Naive thymus-derived CD4-positive, alpha-beta T cell (primary cell): ENCODE measurements around the gene EIF4H. TPM values are rescaled to one million over a fixed set of nuclear protein-coding genes. Genes with fewer than 3 reads are reported as not detected.

ENCODE experiments used
- ATAC-seq: fragments of 150-1000 bp; cut with Tn5 transposase; 2 replicates; pipeline ENCODE4 v1.10.0; 2021; ENCODE audit warnings: mild to moderate bottlenecking, moderate library complexity
- CTCF ChIA-PET: fragments of 350-600 bp; sonication (Branson Sonifier 250); formaldehyde crosslinking; loops from one replicate; lab custom pipeline; 2021; ENCODE audit warnings: antibody characterized with exemption; lab: Charles Lee
- POLR2A ChIA-PET: fragments of 350-600 bp; sonication (Branson Sonifier 250); formaldehyde crosslinking; loops from one replicate; lab custom pipeline; 2021; ENCODE audit warnings: antibody characterized with exemption, inconsistent platforms; lab: Charles Lee
- DNase-seq, 9 donors: peaks; one replicate each; pipeline versions ENCODE4 v3.0.0 to v3.0.0-alpha.2; 2020 to 2022; ENCODE audit warnings: mixed read lengths in 1 of 9
- H3K27ac ChIP-seq: one replicate; pipeline ENCODE4 v1.7.0; 2013; ENCODE audit warnings: mild to moderate bottlenecking, low read depth, low read length, moderate library complexity
- H3K27me3 ChIP-seq, 2 donors: one replicate each; pipeline ENCODE4 v1.7.0; 2013; ENCODE audit warnings: low read length in 2 of 2, mild to moderate bottlenecking in 2 of 2, moderate library complexity in 2 of 2; ENCODE audit not compliant: control insufficient read depth in 2 of 2, insufficient read depth in 2 of 2
- H3K36me3 ChIP-seq, 3 experiments: 1 replicate in 2 of 3; 2 replicates in 1 of 3; pipeline ENCODE4 v1.7.0; 2013; ENCODE audit warnings: low read length in 3 of 3, mild to moderate bottlenecking in 3 of 3, moderate library complexity in 1 of 3; ENCODE audit not compliant: insufficient read depth in 3 of 3, control insufficient read depth in 2 of 3
- H3K4me1 ChIP-seq, 2 donors: one replicate each; pipeline ENCODE4 v1.7.0; 2013; ENCODE audit warnings: low read length in 2 of 2, mild to moderate bottlenecking in 2 of 2, moderate library complexity in 1 of 2; ENCODE audit not compliant: control insufficient read depth in 2 of 2, insufficient read depth in 2 of 2
- H3K4me3 ChIP-seq: 2 replicates; pipeline ENCODE4 v1.7.0; 2013; ENCODE audit warnings: mild to moderate bottlenecking, low read length
- H3K9me3 ChIP-seq, 3 experiments: 1 replicate in 2 of 3; 2 replicates in 1 of 3; pipeline ENCODE4 v1.7.0; 2013; ENCODE audit warnings: low read length in 3 of 3; ENCODE audit not compliant: control insufficient read depth in 2 of 3
- H3K27ac Mint-ChIP-seq, 9 donors: one replicate each; pipeline ENCODE4 v1.8.0; 2020 to 2022; ENCODE audit warnings: mixed read lengths in 9 of 9, mild to moderate bottlenecking in 8 of 9, moderate library complexity in 5 of 9, inconsistent platforms in 2 of 9
- H3K27me3 Mint-ChIP-seq, 5 donors: one replicate each; pipeline ENCODE4 v1.8.0; 2021 to 2022; ENCODE audit warnings: mixed read lengths in 5 of 5, mild to moderate bottlenecking in 1 of 5
- H3K36me3 Mint-ChIP-seq, 5 donors: one replicate each; pipeline ENCODE4 v1.8.0; 2020 to 2022; ENCODE audit warnings: mixed read lengths in 5 of 5, mild to moderate bottlenecking in 3 of 5, inconsistent platforms in 1 of 5
- H3K4me1 Mint-ChIP-seq, 7 donors: one replicate each; pipeline ENCODE4 v1.8.0; 2020 to 2022; ENCODE audit warnings: mixed read lengths in 7 of 7, mild to moderate bottlenecking in 3 of 7, inconsistent platforms in 1 of 7
- H3K4me3 Mint-ChIP-seq, 10 donors: one replicate each; pipeline ENCODE4 v1.8.0; 2020 to 2022; ENCODE audit warnings: mild to moderate bottlenecking in 10 of 10, mixed read lengths in 10 of 10, moderate library complexity in 6 of 10, inconsistent platforms in 2 of 10
- H3K9me3 Mint-ChIP-seq, 11 donors: one replicate each; pipeline ENCODE4 v1.8.0; 2020 to 2022; ENCODE audit warnings: mixed read lengths in 11 of 11, mild to moderate bottlenecking in 4 of 11, inconsistent platforms in 1 of 11, moderate library complexity in 1 of 11
- intact Hi-C, 2 donors: fragments of 100-400 bp; cut with micrococcal nuclease; formaldehyde crosslinking; loops; one replicate each; pipeline ENCODE4 v1.15.1; 2023
- polyA plus RNA-seq, 2 donors: library from polyadenylated mRNA; unstranded; fragments of 300-500 nt; fragmentation: Illumina TruSeq; gene quantifications; one replicate each; pipeline ENCODE4 v1.2.3, GENCODE V29; 2021
- total RNA-seq, 6 experiments: library from RNA in 5 of 6; stranded (reverse) in 5 of 6; gene quantifications; 1 replicate in 5 of 6; 2 replicates in 1 of 6; pipeline ENCODE4 v1.2.3 and lab custom pipeline; 2021 to 2026

The EIF4H gene
- total and polyA plus RNA-seq, 7 experiments from 2014 or later, result 163 to 284 (median 246) TPM

GRCh38 chr7:74179935-74180604 is 5.9 kb downstream of the EIF4H start:
- Mint-ChIP-seq H3K27ac (peak overlapping the region in 5 of 9 donors; percentile 18 to 54 (median 30)), H3K4me1 (peaks cover 65 to 100% (median 88%) of the 10 kb centered on the region in 7 donors), H3K27me3 (no peaks in the 10 kb centered on the region), H3K9me3 (no peaks in the 10 kb centered on the region), H3K4me3 (peak overlapping the region in 7 of 10 donors; percentile 19 to 72 (median 45)), H3K36me3 (peaks cover 0 to 29% (median 10%) of the 10 kb centered on the region in 5 donors)
- DNase-seq (no peak), ATAC-seq (no peak)
- Histone ChIP-seq H3K4me3 (no peak overlapping the region), H3K9me3 (no peaks in the 10 kb centered on the region), H3K27ac (no peak overlapping the region), H3K27me3 (no peaks in the 10 kb centered on the region), H3K36me3 (peaks cover 0 to 9% (median 0%) of the 10 kb centered on the region in 3 experiments), H3K4me1 (peaks cover 67 to 93% of the 10 kb centered on the region in 2 donors)
- intact Hi-C loops, result loop anchor here (10.0 kb wide), 3 partner anchors 475 to 1555 kb away; partner anchors contain the start of genes GTF2I (in 1 of the 2), HIP1 (in 1 of the 2) and TBL2 (in 1 of the 2)
- CTCF ChIA-PET, result no interaction called here
- POLR2A ChIA-PET, result no interaction called here

GRCh38 chr7:74180866-74181265 is 6.7 kb downstream of the EIF4H start:
- H3K27ac Mint-ChIP-seq, result peak overlapping the region in 5 of 9 donors; percentile 18 to 54 (median 30)
- intact Hi-C loops, result no loop called here
- peak overlapping the region; percentile 2 for H3K27ac ChIP-seq
- peaks cover 69 to 100% (median 88%) of the 10 kb centered on the region in 7 donors for H3K4me1 Mint-ChIP-seq
- peak overlapping the region in 5 of 10 donors; percentile 24 to 70 (median 34) for H3K4me3 Mint-ChIP-seq
- peaks cover 0 to 29% (median 10%) of the 10 kb centered on the region in 5 donors for H3K36me3 Mint-ChIP-seq
- ATAC-seq (no peak), DNase-seq (no peak)
- no peaks in the 10 kb centered on the region for H3K9me3 ChIP-seq
- H3K27me3 ChIP-seq, result no peaks in the 10 kb centered on the region
- no peak overlapping the region for H3K4me3 ChIP-seq
- ChIA-PET CTCF (no interaction called here), POLR2A (no interaction called here)
- no peaks in the 10 kb centered on the region for H3K27me3 Mint-ChIP-seq
- H3K36me3 ChIP-seq, result peaks cover 0 to 9% (median 0%) of the 10 kb centered on the region in 3 experiments
- no peaks in the 10 kb centered on the region for H3K9me3 Mint-ChIP-seq
- H3K4me1 ChIP-seq, result peaks cover 59 to 97% of the 10 kb centered on the region in 2 donors

- POLR2A ChIA-PET, result interaction anchor here (3.4 kb wide), 1 partner anchor 8 kb away, joined by 32 read pairs; the partner anchor contains the start of gene EIF4H
- Mint-ChIP-seq H3K36me3 (peaks cover 0 to 34% (median 10%) of the 10 kb centered on the region in 5 donors), H3K27ac (peak overlapping the region in 1 of 9 donors; percentile 77)
Observed at GRCh38 chr7:74181821-74182220, 7.7 kb downstream of the EIF4H start.

GRCh38 chr7:74182453-74183090 is 8.4 kb downstream of the EIF4H start:
- Mint-ChIP-seq H3K36me3 (peaks cover under 1 to 37% (median 8%) of the 10 kb centered on the region in 5 donors), H3K4me1 (peaks cover 72 to 100% (median 90%) of the 10 kb centered on the region in 7 donors), H3K9me3 (no peaks in the 10 kb centered on the region), H3K27me3 (no peaks in the 10 kb centered on the region), H3K27ac (peak overlapping the region in 7 of 9 donors; percentile 4 to 88 (median 72)), H3K4me3 (peak overlapping the region in 9 of 10 donors; percentile 23 to 76 (median 58))
- Histone ChIP-seq H3K36me3 (peaks cover 0 to 15% (median 1%) of the 10 kb centered on the region in 3 experiments), H3K4me1 (peaks cover 48 to 85% of the 10 kb centered on the region in 2 donors), H3K9me3 (no peaks in the 10 kb centered on the region), H3K4me3 (no peak overlapping the region), H3K27me3 (no peaks in the 10 kb centered on the region), H3K27ac (peak overlapping the region; percentile 34)
- intact Hi-C loops, result loop anchor here (1.0 to 2.0 kb wide), 3 partner anchors 8 to 114 kb away; partner anchors contain the start of gene EIF4H (in 2 of the 2)
- DNase-seq, result no peak
- ChIA-PET CTCF (interaction anchor here (0.9 to 1.0 kb wide), 2 partner anchors 11 to 24 kb away, joined by 3 to 4 read pairs; no protein-coding TSS in a partner anchor), POLR2A (interaction anchor here (1.0 to 3.4 kb wide), 3 partner anchors 8 to 67 kb away, joined by 3 to 32 read pairs (median 3); partner anchors contain the start of gene EIF4H)
- no peak for ATAC-seq

More at GRCh38 chr7:74181821-74182220, 7.7 kb downstream of the EIF4H start:
- intact Hi-C loops, result loop anchor here in 1 of 2 donors (2.0 kb wide), 1 partner anchor 113 kb away; no protein-coding TSS in a partner anchor
- peak overlapping the region in 4 of 10 donors; percentile 36 to 75 (median 60) for H3K4me3 Mint-ChIP-seq
- CTCF ChIA-PET, result interaction anchor here (0.9 kb wide), 1 partner anchor 12 kb away, joined by 4 read pairs; no protein-coding TSS in a partner anchor
- no peaks in the 10 kb centered on the region for H3K27me3 Mint-ChIP-seq
- Histone ChIP-seq H3K36me3 (peaks cover 0 to 9% (median 0%) of the 10 kb centered on the region in 3 experiments), H3K27ac (peak overlapping the region; percentile 34), H3K27me3 (no peaks in the 10 kb centered on the region), H3K9me3 (no peaks in the 10 kb centered on the region), H3K4me3 (no peak overlapping the region), H3K4me1 (peaks cover 50 to 92% of the 10 kb centered on the region in 2 donors)
- DNase-seq, result no peak
- H3K9me3 Mint-ChIP-seq, result no peaks in the 10 kb centered on the region
- peaks cover 68 to 100% (median 88%) of the 10 kb centered on the region in 7 donors for H3K4me1 Mint-ChIP-seq
- no peak for ATAC-seq

GRCh38 chr7:74183142-74183541 is 9.0 kb downstream of the EIF4H start:
- peak overlapping the region in 8 of 10 donors; percentile 37 to 75 (median 60) for H3K4me3 Mint-ChIP-seq
- DNase-seq (no peak), ATAC-seq (peak; percentile 26)
- peaks cover 71 to 100% (median 91%) of the 10 kb centered on the region in 7 donors for H3K4me1 Mint-ChIP-seq
- no peaks in the 10 kb centered on the region for H3K9me3 ChIP-seq
- intact Hi-C loops, result loop anchor here (1.0 to 2.0 kb wide), 3 partner anchors 9 to 115 kb away; partner anchors contain the start of gene EIF4H (in 2 of the 2)
- H3K4me1 ChIP-seq, result peaks cover 44 to 79% of the 10 kb centered on the region in 2 donors
- peak overlapping the region in 7 of 9 donors; percentile 33 to 85 (median 65) for H3K27ac Mint-ChIP-seq
- no peaks in the 10 kb centered on the region for H3K9me3 Mint-ChIP-seq
- ChIA-PET CTCF (interaction anchor here (0.7 to 1.3 kb wide), 3 partner anchors 18 to 218 kb away, joined by 3 read pairs; no protein-coding TSS in a partner anchor), POLR2A (interaction anchor here (1.0 to 3.4 kb wide), 3 partner anchors 8 to 66 kb away, joined by 3 to 32 read pairs (median 3); partner anchors contain the start of gene EIF4H)
- no peak overlapping the region for H3K4me3 ChIP-seq
- peak overlapping the region; percentile 34 for H3K27ac ChIP-seq
- no peaks in the 10 kb centered on the region for H3K27me3 ChIP-seq
- peaks cover 4 to 20% (median 7%) of the 10 kb centered on the region in 3 experiments for H3K36me3 ChIP-seq
- H3K27me3 Mint-ChIP-seq, result no peaks in the 10 kb centered on the region
- peaks cover 7 to 39% (median 12%) of the 10 kb centered on the region in 5 donors for H3K36me3 Mint-ChIP-seq
